Activated effector memory CD4-positive, alpha-beta T cell treated with anti-CD3 and anti-CD28 coated beads, Interleukin-2, amount 50 U/mL, for 16 hours (primary cell): Measurements from ENCODE around the gene INMT.

Experiments
- DNase-seq: peaks from one replicate; pipeline ENCODE4 v3.0.0-alpha.2; 2020

Gene INMT

GRCh38 chr7:30728591-30729100 is 23.3 kb upstream of the INMT start:
- no peak for DNase-seq

DNA sequence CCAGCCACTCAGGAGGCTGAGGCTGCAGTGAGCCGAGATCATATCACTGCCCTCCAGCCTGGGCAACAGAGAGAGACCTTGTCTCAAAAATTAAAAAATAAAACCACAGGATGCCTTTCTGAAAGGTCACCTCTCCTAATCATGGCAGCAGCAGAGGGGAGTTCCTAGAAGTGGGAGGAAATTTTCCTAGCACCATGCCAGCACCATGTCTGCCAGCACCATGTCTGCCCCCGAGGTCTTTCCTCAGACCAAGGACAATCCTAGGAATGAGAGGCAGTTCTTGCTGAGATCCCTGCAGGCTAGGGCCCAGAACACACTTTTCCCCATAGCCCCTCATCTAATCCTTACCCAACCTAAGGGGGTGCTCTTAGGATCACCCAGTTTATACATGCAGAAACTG is 22.3 kb upstream of the INMT start:
- DNase-seq, result no peak

DNA sequence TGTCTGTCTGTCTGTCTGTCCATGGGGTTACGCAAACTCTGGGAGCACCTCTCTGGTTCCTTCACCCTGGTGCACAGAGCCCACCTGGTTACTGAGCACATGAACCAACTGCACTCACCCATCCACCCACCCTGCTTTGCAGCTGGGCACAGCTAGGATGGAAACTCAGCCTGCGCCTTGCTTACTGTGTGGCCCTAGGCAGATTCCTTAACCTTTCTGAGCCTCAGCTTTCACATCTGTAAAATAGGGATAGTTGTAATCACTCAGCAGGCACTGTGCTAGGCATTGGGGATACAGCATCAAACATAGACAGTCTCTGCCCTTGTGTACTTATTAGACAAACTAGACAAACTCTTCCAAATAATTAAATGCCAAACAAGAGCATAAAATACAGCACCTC is 21.8 kb upstream of the INMT start:
- no peak for DNase-seq

- no peak for DNase-seq
Observed at GRCh38 chr7:30730996-30731395, 20.9 kb upstream of the INMT start.

- DNase-seq, result no peak
Observed at GRCh38 chr7:30731581-30731980, 20.4 kb upstream of the INMT start.

- DNase-seq, result no peak
Observed at GRCh38 chr7:30732606-30733005, 19.3 kb upstream of the INMT start.

DNA sequence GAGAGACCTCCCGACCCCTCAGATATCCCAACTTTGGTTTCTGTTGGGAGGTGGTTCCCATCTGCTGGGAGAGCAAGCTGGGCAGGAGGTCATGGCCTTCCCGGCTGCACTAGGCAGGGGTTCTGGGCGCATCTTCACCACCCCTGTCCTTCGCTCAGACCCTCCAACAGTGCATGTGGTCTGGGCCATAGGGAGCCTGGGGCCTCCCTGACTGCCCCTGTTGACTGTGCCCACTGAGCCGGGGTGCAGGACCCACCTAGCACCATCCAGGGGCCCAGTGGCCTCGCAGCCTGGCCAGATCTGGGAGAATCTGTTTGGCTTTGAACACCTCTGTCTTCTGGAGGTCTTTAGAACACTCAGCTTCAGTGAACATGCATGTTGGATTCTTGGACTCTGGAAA is 18.7 kb upstream of the INMT start:
- no peak for DNase-seq

GRCh38 chr7:30733691-30734090 is 18.2 kb upstream of the INMT start:
- no peak for DNase-seq

DNA sequence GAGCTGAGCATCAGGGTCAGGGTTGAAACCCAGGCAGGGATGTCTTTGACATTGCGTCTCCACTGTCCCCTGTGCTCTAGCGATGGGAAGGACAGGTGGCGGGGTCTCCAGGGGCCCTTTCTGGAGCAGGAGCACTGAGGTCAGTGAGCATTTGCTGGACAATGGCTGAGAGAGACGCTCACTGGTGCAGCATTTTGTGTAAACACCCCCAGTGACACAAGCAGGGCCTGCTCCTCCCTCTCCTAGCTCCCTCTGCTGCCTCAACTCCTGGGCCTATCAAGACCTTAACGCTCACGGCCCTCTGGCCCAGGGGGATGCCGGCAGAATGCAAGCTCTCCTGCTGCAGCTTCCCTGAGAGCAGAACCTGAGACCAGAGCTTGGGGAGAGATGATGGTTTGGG is 17.4 kb upstream of the INMT start:
- DNase-seq, result no peak

DNA sequence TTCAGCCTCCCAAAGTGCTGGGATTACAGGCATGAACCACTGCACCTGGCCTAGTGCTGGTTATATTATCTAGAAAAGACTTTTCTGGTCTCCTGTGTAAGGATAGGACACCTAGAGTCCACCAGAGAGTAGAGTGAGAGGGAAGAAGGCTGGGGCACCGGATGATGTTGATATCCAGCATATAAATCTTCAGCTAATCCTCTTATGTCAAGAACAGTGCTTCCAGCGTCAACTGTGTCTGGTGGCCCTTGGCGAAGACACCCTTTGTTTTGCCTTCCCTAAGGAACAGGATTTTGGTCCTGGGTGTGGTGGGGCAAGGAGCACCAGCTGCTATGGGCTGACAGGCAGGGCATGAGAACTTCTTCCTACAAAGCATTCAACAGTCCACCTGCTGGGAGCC is 16.3 kb upstream of the INMT start:
- no peak for DNase-seq

GRCh38 chr7:30736291-30736690 is 15.6 kb upstream of the INMT start:
- DNase-seq, result no peak

DNA sequence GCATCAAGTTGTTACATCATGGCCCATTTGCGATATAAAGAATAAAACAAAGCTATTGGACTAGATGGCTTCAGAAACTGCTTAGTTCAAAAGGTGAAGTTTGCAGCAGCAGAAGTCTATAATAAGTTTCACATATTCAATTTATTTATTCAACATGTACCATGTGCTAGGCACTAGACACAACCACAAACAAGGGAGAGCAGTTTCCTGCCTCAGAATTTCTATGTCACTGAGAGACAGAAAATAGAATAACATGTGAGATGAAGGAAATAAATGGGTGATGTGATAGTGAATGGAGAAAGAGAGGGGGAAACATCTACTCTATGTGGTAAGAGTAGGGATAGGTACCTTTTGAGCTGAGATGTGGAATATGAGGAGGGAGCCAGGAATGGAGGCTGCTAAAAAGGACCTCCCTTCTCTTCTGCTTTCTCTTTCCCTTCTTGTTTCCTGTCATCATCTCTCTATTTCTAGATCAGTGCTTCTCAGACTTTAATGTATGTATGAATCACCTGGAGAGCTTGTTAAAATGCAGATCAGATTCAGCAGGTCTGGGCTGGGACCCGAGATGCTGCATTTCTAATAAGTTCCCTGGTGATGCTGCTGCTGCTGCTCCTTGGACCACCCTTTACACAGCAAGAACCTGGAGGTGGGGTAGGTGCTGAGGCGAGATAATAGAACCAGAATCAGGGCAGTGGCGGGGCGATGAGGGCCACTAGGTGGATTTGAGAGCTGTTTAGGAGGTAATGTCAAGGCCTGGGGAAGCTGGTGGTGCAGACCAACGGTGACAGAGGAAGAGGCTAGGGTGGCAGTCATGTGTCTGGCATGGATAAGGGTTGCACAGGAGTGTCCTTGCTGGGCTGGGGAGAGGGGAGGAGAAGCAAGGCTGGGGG is 13.7 kb upstream of the INMT start:
- DNase-seq, result no peak

DNA sequence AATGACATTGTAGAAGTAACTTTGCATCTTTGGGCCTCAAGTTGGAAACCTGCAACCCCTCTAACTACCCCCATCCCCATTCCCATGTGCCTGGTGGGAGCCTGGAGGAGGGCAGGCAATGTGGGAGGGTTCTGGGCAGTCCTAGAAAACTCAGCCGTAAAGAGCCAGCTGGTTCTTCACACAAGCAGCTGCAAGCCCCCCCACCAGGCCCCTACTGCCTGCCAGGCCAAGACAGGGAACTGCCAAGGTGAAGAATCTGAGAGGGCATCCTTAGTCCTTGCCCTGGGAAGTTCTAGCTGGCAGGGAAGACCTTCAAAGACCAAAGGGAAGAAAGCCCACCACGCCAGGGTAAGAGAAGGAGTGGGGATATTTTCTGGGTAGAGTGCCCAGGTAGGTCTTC is 12.2 kb upstream of the INMT start:
- DNase-seq, result no peak

DNA sequence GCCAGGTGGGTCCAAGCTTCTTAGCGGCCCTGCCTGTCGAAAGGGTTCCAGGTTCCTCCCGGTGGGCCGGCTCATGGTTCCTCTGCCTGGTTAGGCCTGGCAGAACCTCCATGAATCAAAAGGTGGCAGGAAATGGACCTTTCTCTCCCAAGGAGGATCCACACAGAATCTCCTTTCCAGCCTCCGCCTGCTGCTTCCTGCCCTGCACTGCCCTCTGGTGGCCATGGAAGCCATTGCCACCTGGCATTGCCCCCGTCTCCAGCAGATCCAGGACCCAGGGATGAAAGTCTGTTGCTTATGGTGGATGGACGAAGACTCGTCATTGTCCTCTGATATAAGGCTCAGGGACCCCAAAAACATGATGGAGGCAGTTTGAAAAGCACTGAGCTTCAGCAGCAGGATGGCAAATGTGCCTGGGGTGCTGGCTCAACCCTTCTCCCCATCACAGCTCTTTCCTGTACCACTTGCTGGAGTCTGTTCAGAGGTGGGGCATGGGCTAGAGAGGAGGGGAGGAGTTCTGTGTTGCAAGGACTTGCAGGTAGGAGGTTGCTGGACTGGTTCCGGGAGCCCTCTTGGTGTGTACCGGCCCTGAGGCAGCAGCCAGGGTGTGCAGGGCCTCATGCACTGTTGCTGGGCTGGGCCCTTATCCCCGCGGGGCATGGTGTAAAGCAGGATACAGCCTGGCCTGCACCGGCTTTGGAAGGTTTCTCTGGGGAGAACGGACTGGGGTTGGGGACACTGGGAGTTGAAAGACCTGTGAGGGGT is 11.3 kb upstream of the INMT start:
- DNase-seq, result peak; percentile 89

DNA sequence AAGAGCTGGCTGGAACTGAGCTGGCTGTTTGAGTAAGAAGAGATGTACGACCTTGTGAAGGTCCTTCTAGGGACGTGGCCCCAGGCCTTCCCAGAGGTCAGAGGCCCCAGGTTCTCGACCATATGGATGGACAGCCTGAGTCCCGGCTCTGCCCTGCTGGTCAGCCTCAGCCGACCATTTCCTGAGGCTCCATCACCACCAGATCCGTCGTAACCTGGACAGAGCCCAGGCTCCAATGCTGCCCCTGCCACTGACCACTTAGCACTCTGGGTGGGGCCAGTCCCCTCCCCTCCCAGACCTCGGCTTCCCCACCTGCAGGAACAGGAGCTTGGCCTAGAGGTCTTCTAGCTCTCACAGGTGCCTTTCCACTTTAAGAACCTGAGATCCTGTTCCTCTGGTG is 10.6 kb upstream of the INMT start:
- peak; percentile 51 for DNase-seq

GRCh38 chr7:30743371-30744074 is 8.4 kb upstream of the INMT start:
- DNase-seq, result no peak

DNA sequence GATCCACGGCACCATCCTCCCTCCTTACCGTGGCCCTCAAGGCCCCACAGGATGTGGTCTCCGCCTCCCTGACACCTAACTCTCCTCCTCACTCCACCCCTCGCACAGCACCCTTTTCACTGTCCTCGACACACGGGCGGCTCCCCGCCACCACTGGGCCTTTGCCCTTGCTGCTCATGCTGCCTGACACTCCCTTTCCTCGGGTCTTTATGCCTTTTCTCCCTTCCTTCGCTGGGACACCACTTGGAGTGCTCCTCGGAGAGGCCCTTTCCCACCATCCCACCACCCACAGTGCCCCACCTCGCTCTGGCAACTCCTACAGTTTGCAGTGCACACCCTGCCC is 7.9 kb upstream of the INMT start:
- no peak for DNase-seq

DNA sequence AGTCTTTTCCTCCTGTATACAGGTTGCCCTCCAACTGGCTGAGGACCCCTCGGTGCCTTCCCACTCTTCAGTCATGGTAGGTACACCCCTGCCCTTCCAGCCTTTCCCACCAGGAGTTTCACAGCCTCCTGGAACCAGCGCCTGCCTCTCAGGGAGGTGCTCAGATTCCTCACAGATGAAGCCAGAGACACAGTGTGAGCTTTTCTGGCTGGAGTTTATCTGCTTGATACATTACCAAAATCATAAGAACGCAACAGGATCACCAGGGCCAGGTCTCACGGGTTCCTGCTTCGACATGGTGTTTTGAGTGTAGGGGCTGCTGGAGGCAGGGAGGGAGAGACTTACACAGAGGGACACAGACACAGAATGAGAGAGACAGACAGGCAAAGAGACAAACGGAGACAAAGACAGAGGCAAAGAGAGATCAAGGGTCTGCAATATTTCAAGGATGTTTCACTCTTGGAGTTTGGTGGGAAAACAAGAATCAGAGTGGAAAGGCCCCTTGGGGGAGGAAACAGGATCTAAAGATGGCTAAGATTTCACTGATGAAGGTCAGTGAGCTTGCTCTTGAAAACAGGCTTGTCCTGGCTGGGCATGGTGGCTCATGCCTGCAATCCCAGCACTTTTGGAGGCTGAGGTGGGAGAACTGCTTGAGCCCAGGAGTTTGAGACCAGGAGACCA is 6.5 kb upstream of the INMT start:
- DNase-seq, result no peak

DNA sequence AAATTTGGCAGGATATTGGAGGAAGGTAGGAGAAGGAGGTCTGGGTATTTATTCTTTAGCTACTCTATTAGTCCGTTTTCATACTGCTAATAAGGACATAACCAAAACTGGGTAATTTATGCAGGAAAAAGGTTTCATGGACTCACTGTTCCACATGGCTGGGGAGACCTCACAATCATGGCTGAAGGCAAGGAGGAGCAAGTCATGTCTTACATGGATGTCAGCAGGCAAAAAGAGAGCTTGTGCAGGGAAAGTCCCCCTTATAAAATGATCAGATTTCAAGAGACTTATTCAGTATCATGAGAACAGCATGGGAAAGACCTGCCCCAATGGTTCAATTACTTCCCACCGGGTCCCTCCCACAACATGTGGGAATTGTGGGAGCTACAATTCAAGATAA is 1.9 kb upstream of the INMT start:
- no peak for DNase-seq

DNA sequence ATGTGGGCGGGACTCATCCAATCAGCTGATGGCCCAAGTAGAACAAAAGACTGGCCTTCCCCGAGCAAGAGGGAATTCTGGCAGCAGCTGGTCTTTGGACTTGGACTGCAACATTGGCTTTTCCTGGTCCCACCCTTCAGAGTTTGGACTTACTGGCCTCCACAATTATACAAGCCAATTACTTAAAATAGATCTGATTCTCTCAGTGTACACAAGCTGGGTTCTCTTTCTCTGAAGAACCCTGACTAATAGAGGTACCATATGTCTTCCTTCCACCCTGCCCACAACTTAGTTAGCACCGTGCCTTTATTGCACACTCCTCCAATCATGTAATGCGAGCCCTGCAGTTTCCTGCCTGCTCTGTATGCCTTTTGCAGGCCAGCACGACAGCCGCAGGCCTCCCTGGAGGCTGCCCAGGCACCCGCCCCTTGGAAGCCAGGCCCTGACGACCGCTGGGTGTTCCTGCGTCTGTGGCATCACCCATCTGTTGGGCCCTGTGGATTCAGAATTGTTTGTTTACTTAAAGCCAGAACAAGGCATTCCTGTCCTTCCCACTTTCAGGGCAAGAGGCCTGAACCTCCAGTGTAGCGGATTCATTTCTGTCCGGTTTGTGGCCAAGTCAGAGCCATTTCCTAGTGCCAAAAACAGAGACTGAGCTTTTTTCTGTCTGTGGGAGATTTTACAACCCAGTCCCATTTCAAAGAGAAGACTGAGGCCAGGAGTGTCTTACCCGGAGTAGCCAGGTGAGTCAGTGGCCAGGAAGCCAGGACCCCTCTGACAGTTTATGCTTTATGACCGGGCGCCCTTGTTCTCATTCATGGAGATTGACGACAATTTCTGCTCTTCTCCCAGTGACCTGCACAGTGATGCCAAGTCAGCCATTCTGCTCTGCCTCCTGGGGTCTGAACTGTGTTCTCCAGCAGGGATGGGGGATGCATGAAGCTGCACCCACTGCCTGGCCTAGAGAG is 968 bp upstream of the INMT start:
- DNase-seq, result no peak

DNA sequence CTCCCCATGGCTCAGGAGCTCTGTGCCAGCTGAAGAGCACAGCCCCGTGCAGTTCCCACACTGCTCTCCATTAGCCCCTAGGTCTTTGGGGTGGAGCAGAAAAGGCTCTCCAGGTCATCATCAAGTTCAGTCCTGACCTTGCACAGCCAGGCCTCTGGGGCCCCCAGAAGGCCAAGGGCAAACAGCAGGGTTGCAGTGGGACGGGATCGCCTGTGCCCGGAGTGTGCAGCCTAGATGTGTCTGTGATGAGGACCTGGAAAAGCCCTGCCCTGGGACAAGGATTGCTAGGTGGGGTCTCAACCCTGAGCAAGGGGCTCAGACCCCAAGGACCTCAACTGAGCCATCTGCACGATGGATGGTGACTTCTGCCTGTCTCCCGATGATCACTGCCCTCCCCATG is 549 bp downstream of the INMT start:
- DNase-seq, result no peak

DNA sequence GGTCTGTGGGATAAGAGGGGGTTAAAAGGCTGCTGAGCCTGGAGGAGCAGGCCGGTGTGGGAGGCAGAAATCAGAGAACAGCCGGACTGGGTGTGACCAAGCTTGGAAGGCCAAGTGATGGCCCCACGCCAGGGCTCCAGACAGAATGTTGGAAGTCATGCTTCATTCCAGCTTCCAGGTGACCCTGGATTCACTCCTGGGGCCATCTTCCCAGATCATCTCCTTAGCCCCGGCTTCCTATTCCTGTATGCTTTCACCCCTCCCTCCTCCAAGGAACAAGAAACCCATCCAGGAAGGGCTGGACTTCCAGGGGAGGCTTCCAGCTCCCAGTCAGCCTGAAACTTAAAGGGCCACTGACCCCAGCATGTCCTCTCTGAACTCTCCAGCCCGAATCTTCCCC is 1.0 kb downstream of the INMT start:
- no peak for DNase-seq
